Epithelial cell of proximal tubule (primary cell): Measurements from ENCODE around the gene FGD5. TPM values are rescaled to one million over a fixed set of nuclear protein-coding genes. Genes with fewer than 3 reads are reported as not detected.

Source experiments
- DNase-seq: peaks from one replicate; pipeline ENCODE4 v3.0.0-alpha.2; 2011; ENCODE audit warnings: low read depth
- H3K4me3 ChIP-seq: 2 replicates; pipeline ENCODE4 v1.5.1; 2011; ENCODE audit warnings: low read depth, mild to moderate bottlenecking, low read length
- total RNA-seq: library from RNA; depleted of rRNA; stranded (reverse); fragments of >200 nt; gene quantifications from 2 replicates; pipeline ENCODE4 v1.2.3, GENCODE V29; 2015
- TF ChIP-seq, protein P1 (sequence below): conservative IDR thresholded peaks from 2 replicates; pipeline ENCODE4 v1.5.1; 2012; ENCODE audit warnings: low read depth, mild to moderate bottlenecking, low read length

FGD5 gene
- total RNA-seq, 1 donor from 2014 or later, result 0.06 TPM

GRCh38 chr3:14852058-14852594 is 33.4 kb downstream of the FGD5 start:
- DNase-seq, result no peak
- TF ChIP-seq, protein P1, sequence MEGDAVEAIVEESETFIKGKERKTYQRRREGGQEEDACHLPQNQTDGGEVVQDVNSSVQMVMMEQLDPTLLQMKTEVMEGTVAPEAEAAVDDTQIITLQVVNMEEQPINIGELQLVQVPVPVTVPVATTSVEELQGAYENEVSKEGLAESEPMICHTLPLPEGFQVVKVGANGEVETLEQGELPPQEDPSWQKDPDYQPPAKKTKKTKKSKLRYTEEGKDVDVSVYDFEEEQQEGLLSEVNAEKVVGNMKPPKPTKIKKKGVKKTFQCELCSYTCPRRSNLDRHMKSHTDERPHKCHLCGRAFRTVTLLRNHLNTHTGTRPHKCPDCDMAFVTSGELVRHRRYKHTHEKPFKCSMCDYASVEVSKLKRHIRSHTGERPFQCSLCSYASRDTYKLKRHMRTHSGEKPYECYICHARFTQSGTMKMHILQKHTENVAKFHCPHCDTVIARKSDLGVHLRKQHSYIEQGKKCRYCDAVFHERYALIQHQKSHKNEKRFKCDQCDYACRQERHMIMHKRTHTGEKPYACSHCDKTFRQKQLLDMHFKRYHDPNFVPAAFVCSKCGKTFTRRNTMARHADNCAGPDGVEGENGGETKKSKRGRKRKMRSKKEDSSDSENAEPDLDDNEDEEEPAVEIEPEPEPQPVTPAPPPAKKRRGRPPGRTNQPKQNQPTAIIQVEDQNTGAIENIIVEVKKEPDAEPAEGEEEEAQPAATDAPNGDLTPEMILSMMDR, result no peak
- no peak overlapping the region for H3K4me3 ChIP-seq

- TF ChIP-seq, protein P1, result no peak
Observed at GRCh38 chr3:14852717-14853116, 34.0 kb downstream of the FGD5 start.

GRCh38 chr3:14853271-14853951 is 34.6 kb downstream of the FGD5 start:
- H3K4me3 ChIP-seq, result no peak overlapping the region
- DNase-seq, result no peak
- TF ChIP-seq, protein P1, result no peak

More at GRCh38 chr3:14852717-14853116, 34.0 kb downstream of the FGD5 start:
- no peak for DNase-seq
- no peak overlapping the region for H3K4me3 ChIP-seq

GRCh38 chr3:14857506-14857905 is 38.7 kb downstream of the FGD5 start:
- no peak overlapping the region for H3K4me3 ChIP-seq
- TF ChIP-seq, protein P1, result no peak
- DNase-seq, result no peak

DNA sequence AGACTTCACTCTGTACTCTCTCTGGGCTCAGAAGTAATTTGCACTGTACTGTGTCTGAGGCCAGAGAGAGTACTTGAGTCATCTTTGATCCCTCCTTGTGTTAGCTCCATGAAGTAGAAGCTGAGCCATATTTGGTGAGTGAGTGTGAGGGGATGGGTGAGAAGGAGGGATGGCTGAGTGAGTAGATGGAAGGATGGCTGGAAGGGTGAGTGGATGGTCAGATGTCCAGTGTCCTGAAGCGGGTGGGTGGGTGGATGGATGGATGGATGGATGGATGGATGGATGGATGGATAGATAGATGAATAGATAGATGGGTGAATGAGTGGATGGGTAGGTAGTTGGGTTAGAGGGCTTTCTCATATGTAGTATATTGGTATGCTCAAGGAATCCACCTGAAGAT is 39.3 kb downstream of the FGD5 start:
- no peak for DNase-seq
- TF ChIP-seq, protein P1, result no peak
- no peak overlapping the region for H3K4me3 ChIP-seq

- DNase-seq, result no peak
- TF ChIP-seq, protein P1, result no peak
- no peak overlapping the region for H3K4me3 ChIP-seq
Observed at GRCh38 chr3:14859880-14860279, 41.1 kb downstream of the FGD5 start.

DNA sequence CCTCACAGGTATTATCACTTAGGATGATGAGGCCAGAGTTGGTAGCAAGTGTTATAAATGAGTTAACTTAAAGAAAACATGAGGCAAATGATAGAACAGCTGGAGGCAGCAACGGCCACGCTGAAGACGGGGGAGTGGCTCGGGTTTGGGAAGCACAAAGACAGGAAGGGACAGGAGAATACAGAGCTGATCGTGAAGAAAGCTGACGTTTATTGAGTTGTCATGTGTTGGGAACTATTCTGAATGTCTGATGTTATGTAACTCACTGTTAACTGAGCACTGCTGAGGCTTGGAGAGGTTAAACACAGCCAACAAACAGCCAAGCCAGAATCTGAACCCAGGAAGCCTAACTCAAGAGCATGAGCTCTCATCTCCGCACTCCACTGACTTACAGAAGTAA is 42.3 kb downstream of the FGD5 start:
- DNase-seq, result no peak
- no peak overlapping the region for H3K4me3 ChIP-seq
- TF ChIP-seq, protein P1, result no peak
